AG04450 (cell line): ENCODE data around the gene TM9SF1. TPM values are rescaled to one million over a fixed set of nuclear protein-coding genes. Genes with fewer than 3 reads are reported as not detected.

Experiments
- CTCF ChIA-PET: fragments of 300-600, 350-600 bp; formaldehyde crosslinking; extraction: SDS; loops from one replicate; lab custom pipeline; 2022; ENCODE audit warnings: antibody characterized with exemption, inconsistent platforms; lab: Charles Lee
- POLR2A ChIA-PET: fragments of 350-600 bp; formaldehyde crosslinking; extraction: SDS; loops from one replicate; lab custom pipeline; 2021; ENCODE audit warnings: antibody characterized with exemption, inconsistent platforms; lab: Yijun Ruan, JAX
- DNase-seq: peaks from one replicate; pipeline ENCODE4 v3.0.0-alpha.2; 2011; ENCODE audit warnings: low read depth, low spot score
- H3K27ac ChIP-seq: one replicate; pipeline ENCODE4 v1.5.1; 2012; ENCODE audit warnings: low read depth, low read length, control low read depth
- H3K27me3 ChIP-seq: one replicate; pipeline ENCODE4 v1.6.0; 2012; ENCODE audit warnings: low read length; ENCODE audit not compliant: control insufficient read depth, insufficient read depth
- H3K4me3 ChIP-seq: 2 replicates; pipeline ENCODE4 v1.5.1; 2011; ENCODE audit warnings: mild to moderate bottlenecking, low read depth, low read length, control low read depth
- H3K9me3 ChIP-seq: 2 replicates; pipeline ENCODE4 v1.5.1; 2012; ENCODE audit warnings: low read length; ENCODE audit not compliant: control insufficient read depth, insufficient read depth
- polyA plus RNA-seq: library from polyadenylated mRNA; depleted of rRNA; stranded (reverse); fragments of >200 nt; gene quantifications from 2 replicates; pipeline ENCODE4 v1.2.3, GENCODE V29; 2011
- TF ChIP-seq, protein P1 (sequence below): IDR thresholded peaks from 2 replicates; pipeline ENCODE4 v1.5.1; 2011; ENCODE audit warnings: low read depth, low read length, control low read depth, inconsistent platforms

Gene TM9SF1
- polyA plus RNA-seq, 1 experiment, result 44.9 TPM

DNA sequence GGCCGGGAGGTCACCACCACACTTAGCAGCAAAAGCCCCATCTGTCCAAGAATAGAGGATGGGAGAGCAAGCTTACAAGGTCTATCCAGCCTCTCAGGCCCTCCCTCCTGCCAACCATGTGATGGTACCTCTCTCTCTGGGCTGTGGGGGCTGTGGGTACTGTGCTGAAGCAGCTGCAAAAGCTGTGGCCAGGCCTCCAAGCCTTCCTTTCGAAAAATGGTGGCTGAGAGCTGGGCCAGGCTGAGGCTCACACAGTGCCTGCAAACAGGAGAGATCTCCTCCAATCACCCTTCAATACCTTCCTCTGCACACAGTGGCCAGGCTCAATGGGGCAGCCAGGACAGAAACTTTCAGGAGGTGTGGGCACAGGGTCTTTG lies 7.7 kb downstream of the TM9SF1 start:
- no peak for DNase-seq
- Histone ChIP-seq H3K9me3 (no peaks in the 10 kb centered on the region; the same call in 1 of the 2 replicates), H3K27me3 (no peaks in the 10 kb centered on the region), H3K4me3 (peak overlapping the region; percentile 85), H3K27ac (no peak overlapping the region)
- TF ChIP-seq, protein P1, sequence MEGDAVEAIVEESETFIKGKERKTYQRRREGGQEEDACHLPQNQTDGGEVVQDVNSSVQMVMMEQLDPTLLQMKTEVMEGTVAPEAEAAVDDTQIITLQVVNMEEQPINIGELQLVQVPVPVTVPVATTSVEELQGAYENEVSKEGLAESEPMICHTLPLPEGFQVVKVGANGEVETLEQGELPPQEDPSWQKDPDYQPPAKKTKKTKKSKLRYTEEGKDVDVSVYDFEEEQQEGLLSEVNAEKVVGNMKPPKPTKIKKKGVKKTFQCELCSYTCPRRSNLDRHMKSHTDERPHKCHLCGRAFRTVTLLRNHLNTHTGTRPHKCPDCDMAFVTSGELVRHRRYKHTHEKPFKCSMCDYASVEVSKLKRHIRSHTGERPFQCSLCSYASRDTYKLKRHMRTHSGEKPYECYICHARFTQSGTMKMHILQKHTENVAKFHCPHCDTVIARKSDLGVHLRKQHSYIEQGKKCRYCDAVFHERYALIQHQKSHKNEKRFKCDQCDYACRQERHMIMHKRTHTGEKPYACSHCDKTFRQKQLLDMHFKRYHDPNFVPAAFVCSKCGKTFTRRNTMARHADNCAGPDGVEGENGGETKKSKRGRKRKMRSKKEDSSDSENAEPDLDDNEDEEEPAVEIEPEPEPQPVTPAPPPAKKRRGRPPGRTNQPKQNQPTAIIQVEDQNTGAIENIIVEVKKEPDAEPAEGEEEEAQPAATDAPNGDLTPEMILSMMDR, result no peak
- POLR2A ChIA-PET, result interaction anchor here (1.2 kb wide), 1 partner anchor 8 kb away, joined by 4 read pairs; the partner anchor contains the start of gene TM9SF1
- CTCF ChIA-PET, result interaction anchor here (1.5 to 2.7 kb wide), 2 partner anchors 27 to 109 kb away, joined by 5 to 10 read pairs; partner anchors contain the start of gene IRF9

DNA sequence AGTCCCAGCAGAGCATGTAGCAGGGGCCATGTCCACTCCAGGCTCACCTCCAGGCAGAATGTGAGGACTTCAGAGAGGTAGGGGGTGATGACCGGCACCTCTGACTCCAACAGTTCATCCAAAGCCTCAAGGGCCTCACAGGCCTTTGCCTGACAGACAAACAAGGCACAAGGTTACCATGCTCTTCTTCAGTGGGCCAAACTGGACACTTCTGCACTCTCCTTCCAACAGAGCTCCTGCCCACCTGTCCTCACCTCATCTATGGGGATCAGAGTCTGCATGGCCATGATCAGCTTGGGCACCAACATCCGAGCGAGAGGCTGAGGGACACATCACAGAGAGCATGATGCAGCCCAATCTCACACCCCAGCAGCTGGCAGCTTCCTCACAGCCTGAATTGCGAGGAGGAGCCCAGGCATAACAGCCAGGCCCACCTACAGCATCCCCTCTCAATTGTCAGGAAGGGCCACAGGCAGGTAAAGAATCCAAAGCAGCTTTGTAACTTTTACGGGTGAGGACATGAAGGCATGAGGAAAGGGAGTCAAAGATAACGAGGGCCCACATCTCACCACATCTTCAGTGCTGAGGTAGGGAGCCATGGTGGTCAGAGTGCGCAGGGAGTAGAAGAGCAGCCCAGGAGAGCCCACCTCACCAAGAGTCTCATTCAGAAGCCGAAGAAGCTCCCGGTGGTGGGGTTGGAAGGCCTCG lies 8.3 kb downstream of the TM9SF1 start:
- TF ChIP-seq, protein P1, result no peak
- Histone ChIP-seq H3K9me3 (no peaks in the 10 kb centered on the region; the same call in 1 of the 2 replicates), H3K27ac (no peak overlapping the region), H3K27me3 (no peaks in the 10 kb centered on the region), H3K4me3 (no peak overlapping the region)
- CTCF ChIA-PET, result interaction anchor here (1.5 to 2.7 kb wide), 2 partner anchors 26 to 110 kb away, joined by 5 to 10 read pairs; partner anchors contain the start of gene IRF9
- POLR2A ChIA-PET, result interaction anchor here (1.2 kb wide), 1 partner anchor 9 kb away, joined by 4 read pairs; the partner anchor contains the start of gene TM9SF1
- DNase-seq, result no peak

DNA sequence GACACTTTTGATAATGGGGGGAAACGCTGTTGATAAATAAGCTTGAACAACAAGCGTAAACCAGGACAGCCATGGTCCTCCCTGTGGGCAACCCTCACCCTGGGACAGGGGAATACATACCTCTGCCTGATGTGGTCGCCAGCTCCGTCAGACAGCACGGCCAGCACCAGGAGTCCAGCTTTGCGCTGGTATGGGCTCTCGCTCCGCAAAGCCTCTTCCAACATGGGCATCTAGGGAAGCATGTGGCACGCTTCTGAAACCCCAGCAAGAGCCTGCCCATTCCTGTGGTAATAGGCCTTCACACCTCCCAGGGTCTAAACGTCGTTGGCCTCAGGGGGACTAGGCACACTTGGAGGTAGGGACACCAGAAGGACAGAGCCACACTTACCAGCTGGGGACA lies 9.5 kb downstream of the TM9SF1 start:
- TF ChIP-seq, protein P1, result no peak
- H3K9me3 ChIP-seq, result no peaks in the 10 kb centered on the region; the same call in 1 of the 2 replicates
- H3K27ac ChIP-seq, result no peak overlapping the region
- CTCF ChIA-PET, result interaction anchor here (0.9 to 2.6 kb wide), 2 partner anchors 25 to 111 kb away, joined by 5 to 10 read pairs; partner anchors contain the start of gene IRF9
- no peaks in the 10 kb centered on the region for H3K27me3 ChIP-seq
- POLR2A ChIA-PET, result interaction anchor here (0.6 to 1.0 kb wide), 2 partner anchors 10 kb away, joined by 3 read pairs; partner anchors contain the start of gene TM9SF1
- H3K4me3 ChIP-seq, result no peak overlapping the region
- no peak for DNase-seq

DNA sequence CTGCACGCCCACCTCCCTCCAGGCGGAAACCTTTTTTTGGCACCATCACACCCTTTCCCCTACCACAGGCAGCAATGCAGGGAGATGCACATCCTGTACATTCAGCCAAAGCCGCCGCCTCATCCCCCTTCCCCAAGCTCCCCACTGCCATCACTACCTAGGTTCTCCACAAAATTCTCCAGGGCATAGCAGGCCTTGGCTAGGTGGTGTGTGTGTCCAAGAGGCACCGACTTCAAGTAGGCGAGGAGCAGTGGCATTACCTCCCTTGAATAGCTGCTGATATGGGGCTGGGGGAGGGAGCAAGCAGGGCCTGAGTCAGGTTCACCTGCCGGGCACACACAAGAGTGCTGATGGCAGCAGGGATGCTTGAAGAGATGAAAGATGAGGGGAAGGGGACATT lies 10.2 kb downstream of the TM9SF1 start:
- no peak for DNase-seq
- H3K27ac ChIP-seq, result no peak overlapping the region
- H3K4me3 ChIP-seq, result no peak overlapping the region
- POLR2A ChIA-PET, result no interaction called here
- TF ChIP-seq, protein P1, result no peak
- H3K27me3 ChIP-seq, result no peaks in the 10 kb centered on the region
- no peaks in the 10 kb centered on the region; the same call in 1 of the 2 replicates for H3K9me3 ChIP-seq
- CTCF ChIA-PET, result interaction anchor here (0.9 to 2.6 kb wide), 2 partner anchors 24 to 112 kb away, joined by 5 to 10 read pairs; partner anchors contain the start of gene IRF9
